Measurements from ENCODE around the gene CUL9.

GRCh38 chr6:43271944-43272343, 89.9 kb downstream of the CUL9 start:
- TF ChIP-seq EP300 (IDR thresholded peaks at IDR 0.05; ENCODE audit: low read depth) (no peak), POLR2A (IDR thresholded peaks at IDR 0.05) (no peak), CTCF (IDR thresholded peaks at IDR 0.05) (no peak)
